Measurements from ENCODE around the gene CD9.
A peak's percentile ranks its signal among the peaks of the same experiment; 100 is the strongest.

The CD9 gene

DNA sequence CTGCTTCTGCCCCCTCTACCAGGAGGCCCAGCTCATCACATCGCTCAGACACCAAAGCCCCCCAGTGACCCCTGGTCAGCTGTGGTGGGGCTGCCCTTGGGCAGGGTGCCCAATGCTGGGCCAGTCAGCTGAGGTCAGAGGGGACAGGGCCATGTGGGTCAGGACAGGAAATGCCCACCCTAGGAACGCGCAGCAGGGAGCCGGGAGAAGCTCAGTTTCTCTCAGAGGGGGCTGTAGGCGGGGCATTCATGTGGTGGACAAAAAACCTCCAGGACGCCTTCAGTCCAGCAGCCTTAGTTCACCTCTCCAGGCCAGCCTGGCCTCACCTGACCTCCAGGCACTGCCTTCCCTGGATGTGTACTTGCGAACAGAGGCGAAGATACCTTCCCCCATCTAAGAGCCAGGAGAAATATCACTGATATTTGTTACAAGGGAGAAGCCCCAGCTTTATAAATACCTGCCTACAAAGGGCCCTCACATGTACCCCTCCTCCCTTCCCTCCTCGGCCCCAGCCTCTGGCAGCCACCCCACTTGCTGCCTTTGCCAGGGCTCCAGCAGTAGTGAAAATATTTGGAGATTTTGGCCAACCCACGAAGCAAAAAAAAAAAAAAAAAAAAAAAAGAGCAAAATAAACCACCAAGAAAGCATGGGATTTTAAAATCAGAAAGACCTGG, 68.4 kb downstream of the CD9 start:
- 99% methylated on average over 6 of the region's 10 CpGs for WGBS (ENCODE audit: insufficient coverage)
- Histone ChIP-seq H3K36me3 (ENCODE audit: control insufficient read depth in 4 of 4, insufficient read depth in 4 of 4, low read length in 3 of 4) (no peaks in the 10 kb centered on the region), H3K27me3 (replicated peaks in 2 of 5; ENCODE audit: control insufficient read depth in 4 of 5, insufficient read depth in 5 of 5, low read length in 4 of 5) (no peaks in the 10 kb centered on the region), H3K4me3 (ENCODE audit: control insufficient read depth in 1 of 7, extremely low read depth in 1 of 7, insufficient read depth in 4 of 7, low read depth in 2 of 7, low read length in 6 of 7) (no peak overlapping the region), H3K27ac (ENCODE audit: insufficient read depth in 1 of 2, low read depth in 1 of 2, low read length in 2 of 2, poor library complexity in 1 of 2, severe bottlenecking in 2 of 2) (no peak overlapping the region), H3K4me1 (ENCODE audit: control extremely low read depth in 1 of 4, control insufficient read depth in 4 of 4, insufficient read depth in 4 of 4, low read length in 3 of 4) (peaks cover 0 to 5% (median 2%) of the 10 kb centered on the region in 4 experiments), H3K9me3 (ENCODE audit: control extremely low read depth in 1 of 5, control insufficient read depth in 4 of 5, insufficient read depth in 2 of 5, low read depth in 1 of 5, low read length in 4 of 5) (no peaks in the 10 kb centered on the region)
- ChIA-PET CTCF (interaction anchor here (0.6 to 1.5 kb wide), 5 partner anchors 10 to 201 kb away, joined by 3 to 4 read pairs (median 3); no protein-coding TSS in a partner anchor), POLR2A (no interaction called here)
- DNase-seq, result no peak

DNA sequence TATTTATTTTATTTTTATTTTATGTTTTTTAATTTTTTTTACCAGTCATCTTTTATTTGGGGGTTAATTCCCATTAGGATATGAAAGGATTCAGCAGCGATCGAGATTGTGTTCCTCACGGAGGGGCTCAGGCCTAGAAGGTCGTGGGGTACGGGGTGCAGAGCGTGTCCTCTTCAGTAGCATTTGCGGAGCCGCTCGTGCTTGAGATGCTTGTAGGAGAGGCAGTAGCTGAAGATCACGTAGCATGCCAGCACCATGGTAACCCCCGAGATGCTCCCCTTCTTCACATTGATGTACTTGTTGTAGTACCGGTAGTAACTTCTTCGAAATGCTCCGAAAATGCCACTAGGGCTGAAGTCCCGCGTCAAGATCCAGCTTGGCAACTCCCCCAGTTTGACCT, 69.8 kb downstream of the CD9 start:
- Histone ChIP-seq H3K4me1 (ENCODE audit: control extremely low read depth in 1 of 4, control insufficient read depth in 4 of 4, insufficient read depth in 4 of 4, low read length in 3 of 4) (peaks cover 0 to 15% (median 7%) of the 10 kb centered on the region in 4 experiments), H3K27me3 (replicated peaks in 2 of 5; ENCODE audit: control insufficient read depth in 4 of 5, insufficient read depth in 5 of 5, low read length in 4 of 5) (no peaks in the 10 kb centered on the region), H3K4me3 (ENCODE audit: control insufficient read depth in 1 of 7, extremely low read depth in 1 of 7, insufficient read depth in 4 of 7, low read depth in 2 of 7, low read length in 6 of 7) (no peak overlapping the region), H3K36me3 (ENCODE audit: control insufficient read depth in 4 of 4, insufficient read depth in 4 of 4, low read length in 3 of 4) (no peaks in the 10 kb centered on the region), H3K9me3 (ENCODE audit: control extremely low read depth in 1 of 5, control insufficient read depth in 4 of 5, insufficient read depth in 2 of 5, low read depth in 1 of 5, low read length in 4 of 5) (no peaks in the 10 kb centered on the region), H3K27ac (ENCODE audit: insufficient read depth in 1 of 2, low read depth in 1 of 2, low read length in 2 of 2, poor library complexity in 1 of 2, severe bottlenecking in 2 of 2) (no peak overlapping the region)
- ChIA-PET CTCF (no interaction called here), POLR2A (interaction anchor here (0.6 kb wide), 1 partner anchor 12 kb away, joined by 4 read pairs; no protein-coding TSS in a partner anchor)
- WGBS (ENCODE audit: insufficient coverage), result 95% methylated on average over 14 of the region's 16 CpGs
- no peak for DNase-seq

DNA sequence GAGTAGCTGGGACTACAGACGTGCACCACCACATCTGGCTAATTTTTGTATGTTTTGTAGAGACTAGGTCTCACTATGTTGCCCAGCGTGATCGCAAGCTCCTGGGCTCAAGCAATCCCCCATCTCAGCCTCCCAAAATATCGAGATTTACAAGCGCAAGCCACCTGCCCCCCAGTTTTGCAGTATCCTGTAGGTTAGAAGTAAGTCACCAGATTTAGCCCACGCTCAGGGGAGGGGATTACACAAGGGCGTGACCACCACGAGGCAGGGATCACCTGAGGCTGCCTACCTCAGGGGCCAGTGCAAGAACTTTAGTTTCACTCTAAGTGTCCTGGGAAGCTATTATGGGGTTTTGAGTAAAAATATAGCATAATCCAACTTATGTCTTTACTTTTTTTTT, 71.1 kb downstream of the CD9 start:
- peaks cover 0 to 15% (median 7%) of the 10 kb centered on the region in 4 experiments for H3K4me1 ChIP-seq (ENCODE audit: control extremely low read depth in 1 of 4, control insufficient read depth in 4 of 4, insufficient read depth in 4 of 4, low read length in 3 of 4)
- DNase-seq, result no peak
- peaks cover 0 to 2% (median 0%) of the 10 kb centered on the region in 5 experiments for H3K27me3 ChIP-seq (replicated peaks in 2 of 5; ENCODE audit: control insufficient read depth in 4 of 5, insufficient read depth in 5 of 5, low read length in 4 of 5)
- no peaks in the 10 kb centered on the region for H3K9me3 ChIP-seq (ENCODE audit: control extremely low read depth in 1 of 5, control insufficient read depth in 4 of 5, insufficient read depth in 2 of 5, low read depth in 1 of 5, low read length in 4 of 5)
- WGBS (ENCODE audit: insufficient coverage), result 98% methylated on average over 6 of the region's 8 CpGs
- POLR2A ChIA-PET, result no interaction called here
- H3K36me3 ChIP-seq (ENCODE audit: control insufficient read depth in 4 of 4, insufficient read depth in 4 of 4, low read length in 3 of 4), result no peaks in the 10 kb centered on the region
- H3K4me3 ChIP-seq (ENCODE audit: control insufficient read depth in 1 of 7, extremely low read depth in 1 of 7, insufficient read depth in 4 of 7, low read depth in 2 of 7, low read length in 6 of 7), result no peak overlapping the region
- H3K27ac ChIP-seq (ENCODE audit: insufficient read depth in 1 of 2, low read depth in 1 of 2, low read length in 2 of 2, poor library complexity in 1 of 2, severe bottlenecking in 2 of 2), result no peak overlapping the region
- CTCF ChIA-PET, result interaction anchor here (1.0 to 1.1 kb wide), 2 partner anchors 41 to 214 kb away, joined by 3 read pairs; no protein-coding TSS in a partner anchor

DNA sequence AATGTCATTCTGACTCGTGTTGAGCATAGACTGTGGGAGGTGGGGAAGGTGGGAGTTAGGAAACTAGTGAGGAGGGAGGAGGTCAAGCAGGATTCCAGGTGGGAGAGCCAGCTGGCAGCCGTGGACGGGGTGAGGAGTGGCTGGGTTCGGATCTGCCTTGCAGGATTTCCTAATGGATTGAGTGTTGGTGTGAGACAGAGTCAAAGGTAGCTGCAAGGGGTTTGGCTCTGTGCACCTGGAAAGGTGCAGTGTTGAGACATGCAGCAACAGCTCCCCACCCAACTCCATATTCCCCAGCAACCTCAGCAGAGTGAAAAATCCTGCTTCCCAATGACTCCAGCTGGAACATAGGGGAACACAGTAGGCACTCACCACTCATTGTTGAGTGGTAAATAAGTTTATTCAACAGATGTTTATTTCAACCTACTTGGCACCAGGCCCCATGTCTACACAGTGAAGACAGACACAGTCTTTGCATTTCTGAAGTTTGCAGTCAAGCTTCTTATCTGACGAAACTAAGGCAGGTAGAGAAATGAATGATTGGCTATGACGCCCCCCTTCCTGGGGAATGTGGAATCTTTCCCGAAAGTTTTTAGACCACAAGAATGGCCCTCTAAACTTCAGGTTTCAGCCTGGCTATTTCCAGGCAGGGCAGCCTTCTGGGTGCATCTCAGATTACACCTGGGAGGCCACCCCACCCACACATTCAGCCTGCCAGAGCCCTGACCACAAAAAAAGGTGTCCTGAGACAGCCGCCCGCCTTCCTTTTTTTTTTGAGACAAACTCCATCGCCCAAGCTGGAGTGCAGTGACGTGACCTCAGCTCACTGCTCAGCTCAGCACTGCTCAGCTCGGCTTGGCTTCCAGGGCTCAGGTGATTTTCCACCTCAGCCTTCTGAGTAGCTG, 72.4 kb downstream of the CD9 start:
- H3K36me3 ChIP-seq (ENCODE audit: control insufficient read depth in 4 of 4, insufficient read depth in 4 of 4, low read length in 3 of 4), result no peaks in the 10 kb centered on the region
- ChIA-PET CTCF (interaction anchor here (0.8 to 1.3 kb wide), 4 partner anchors 10 to 221 kb away, joined by 3 to 4 read pairs (median 3); no protein-coding TSS in a partner anchor), POLR2A (interaction anchor here (0.7 kb wide), 1 partner anchor 743 kb away, joined by 3 read pairs; no protein-coding TSS in a partner anchor)
- H3K27me3 ChIP-seq (replicated peaks in 2 of 5; ENCODE audit: control insufficient read depth in 4 of 5, insufficient read depth in 5 of 5, low read length in 4 of 5), result peaks cover 0 to 2% (median 0%) of the 10 kb centered on the region in 5 experiments
- peaks cover 0 to 15% (median 7%) of the 10 kb centered on the region in 4 experiments for H3K4me1 ChIP-seq (ENCODE audit: control extremely low read depth in 1 of 4, control insufficient read depth in 4 of 4, insufficient read depth in 4 of 4, low read length in 3 of 4)
- no peak overlapping the region for H3K4me3 ChIP-seq (ENCODE audit: control insufficient read depth in 1 of 7, extremely low read depth in 1 of 7, insufficient read depth in 4 of 7, low read depth in 2 of 7, low read length in 6 of 7)
- H3K27ac ChIP-seq (ENCODE audit: insufficient read depth in 1 of 2, low read depth in 1 of 2, low read length in 2 of 2, poor library complexity in 1 of 2, severe bottlenecking in 2 of 2), result no peak overlapping the region
- DNase-seq, result no peak
- WGBS (ENCODE audit: insufficient coverage), result 92% methylated on average over 9 of the region's 12 CpGs
- H3K9me3 ChIP-seq (ENCODE audit: control extremely low read depth in 1 of 5, control insufficient read depth in 4 of 5, insufficient read depth in 2 of 5, low read depth in 1 of 5, low read length in 4 of 5), result no peaks in the 10 kb centered on the region

DNA sequence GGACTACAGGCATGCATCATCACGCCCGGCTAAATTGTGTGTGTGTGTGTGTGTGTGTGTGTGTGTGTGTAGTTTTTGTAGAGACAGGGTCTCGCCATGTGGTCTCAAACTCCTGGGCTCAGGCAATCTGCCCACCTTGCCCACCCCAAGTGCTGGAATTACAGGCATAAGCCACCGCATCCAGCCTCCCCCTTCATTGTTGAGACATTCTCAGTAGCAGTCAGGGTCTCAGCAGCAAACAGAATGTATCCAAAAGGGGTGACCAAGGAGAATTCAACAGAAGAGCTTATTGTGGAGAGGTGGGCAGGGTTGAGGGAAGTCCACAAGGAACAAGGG, 73.0 kb downstream of the CD9 start:
- no peak overlapping the region for H3K4me3 ChIP-seq (ENCODE audit: control insufficient read depth in 1 of 7, extremely low read depth in 1 of 7, insufficient read depth in 4 of 7, low read depth in 2 of 7, low read length in 6 of 7)
- peaks cover 0 to 19% (median 11%) of the 10 kb centered on the region in 4 experiments for H3K4me1 ChIP-seq (ENCODE audit: control extremely low read depth in 1 of 4, control insufficient read depth in 4 of 4, insufficient read depth in 4 of 4, low read length in 3 of 4)
- DNase-seq, result no peak
- CTCF ChIA-PET, result interaction anchor here (0.5 to 1.5 kb wide), 7 partner anchors 10 to 287 kb away, joined by 3 to 4 read pairs (median 3); no protein-coding TSS in a partner anchor
- H3K27me3 ChIP-seq (replicated peaks in 2 of 5; ENCODE audit: control insufficient read depth in 4 of 5, insufficient read depth in 5 of 5, low read length in 4 of 5), result peaks cover 0 to 5% (median 0%) of the 10 kb centered on the region in 5 experiments
- no peak overlapping the region for H3K27ac ChIP-seq (ENCODE audit: insufficient read depth in 1 of 2, low read depth in 1 of 2, low read length in 2 of 2, poor library complexity in 1 of 2, severe bottlenecking in 2 of 2)
- no peaks in the 10 kb centered on the region for H3K36me3 ChIP-seq (ENCODE audit: control insufficient read depth in 4 of 4, insufficient read depth in 4 of 4, low read length in 3 of 4)
- WGBS (ENCODE audit: insufficient coverage), result 100% methylated on average over 2 of the region's 4 CpGs
- POLR2A ChIA-PET, result interaction anchor here (0.7 kb wide), 2 partner anchors 119 to 743 kb away, joined by 3 read pairs; no protein-coding TSS in a partner anchor
- no peaks in the 10 kb centered on the region for H3K9me3 ChIP-seq (ENCODE audit: control extremely low read depth in 1 of 5, control insufficient read depth in 4 of 5, insufficient read depth in 2 of 5, low read depth in 1 of 5, low read length in 4 of 5)

DNA sequence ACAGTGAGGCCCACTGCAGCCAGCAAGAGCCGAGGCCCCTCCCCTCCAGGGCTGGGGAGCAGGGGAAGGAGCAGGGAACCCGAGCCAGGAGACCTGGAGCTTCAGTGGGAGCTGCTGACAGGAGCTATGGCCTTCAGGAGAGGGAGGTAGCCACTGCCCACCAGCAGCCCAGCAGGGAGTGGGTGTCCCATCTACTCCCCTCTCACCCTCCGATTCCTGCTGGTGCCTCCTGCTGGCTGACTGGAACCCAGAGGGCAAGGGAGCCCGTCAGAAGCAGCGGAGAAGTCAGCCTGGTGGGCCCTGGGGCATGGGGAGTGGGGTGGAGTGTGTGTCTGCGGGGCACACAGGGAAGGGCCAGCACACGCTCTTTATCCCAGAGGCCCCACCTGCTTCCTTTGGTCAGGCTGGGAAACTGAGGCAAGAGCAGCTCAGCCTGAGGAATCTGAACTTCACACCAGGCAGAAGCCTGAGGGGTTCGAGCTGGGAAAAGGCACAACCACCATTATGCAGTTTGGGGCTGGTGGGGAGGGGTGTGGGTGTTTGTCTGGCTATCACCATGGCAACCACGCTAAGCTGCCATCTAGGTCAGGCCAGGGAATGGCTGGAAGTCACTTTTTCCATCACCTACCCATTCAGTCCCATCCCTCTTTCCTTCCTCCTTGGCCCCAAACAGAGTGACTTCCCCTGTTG, 73.5 kb downstream of the CD9 start:
- CTCF ChIA-PET, result interaction anchor here (0.5 to 2.8 kb wide), 10 partner anchors 7 to 288 kb away, joined by 3 to 9 read pairs (median 4); no protein-coding TSS in a partner anchor
- no peak for DNase-seq
- Histone ChIP-seq H3K4me1 (ENCODE audit: control extremely low read depth in 1 of 4, control insufficient read depth in 4 of 4, insufficient read depth in 4 of 4, low read length in 3 of 4) (peaks cover 0 to 23% (median 14%) of the 10 kb centered on the region in 4 experiments), H3K4me3 (ENCODE audit: control insufficient read depth in 1 of 7, extremely low read depth in 1 of 7, insufficient read depth in 4 of 7, low read depth in 2 of 7, low read length in 6 of 7) (peak overlapping the region in 1 of 7 experiments; percentile 48), H3K36me3 (ENCODE audit: control insufficient read depth in 4 of 4, insufficient read depth in 4 of 4, low read length in 3 of 4) (no peaks in the 10 kb centered on the region), H3K27me3 (replicated peaks in 2 of 5; ENCODE audit: control insufficient read depth in 4 of 5, insufficient read depth in 5 of 5, low read length in 4 of 5) (peaks cover 0 to 6% (median 0%) of the 10 kb centered on the region in 5 experiments), H3K9me3 (ENCODE audit: control extremely low read depth in 1 of 5, control insufficient read depth in 4 of 5, insufficient read depth in 2 of 5, low read depth in 1 of 5, low read length in 4 of 5) (no peaks in the 10 kb centered on the region), H3K27ac (ENCODE audit: insufficient read depth in 1 of 2, low read depth in 1 of 2, low read length in 2 of 2, poor library complexity in 1 of 2, severe bottlenecking in 2 of 2) (no peak overlapping the region)
- POLR2A ChIA-PET, result interaction anchor here (0.7 kb wide), 1 partner anchor 119 kb away, joined by 3 read pairs; no protein-coding TSS in a partner anchor
- 100% methylated on average over 7 of the region's 9 CpGs for WGBS (ENCODE audit: insufficient coverage)

Data from common myeloid progenitor, CD34-positive (primary cell).